Measurements from ENCODE around the gene MB21D2. TPM values are rescaled to one million over a fixed set of nuclear protein-coding genes. Genes with fewer than 3 reads are reported as not detected.

The MB21D2 gene
- total and polyA plus RNA-seq, 2 experiments from 2014 or later, result 4.0 to 5.2 TPM

GRCh38 chr3:192929146-192929545, 11.5 kb upstream of the MB21D2 start:
- no peak for TF ChIP-seq CTCF (IDR thresholded peaks at IDR 0.05; ENCODE audit: low read depth, low read length)
- no peak overlapping the region for H3K27ac ChIP-seq

GRCh38 chr3:192928720-192929119, 11.1 kb upstream of the MB21D2 start:
- no peak overlapping the region for H3K27ac ChIP-seq
- no peak for TF ChIP-seq CTCF (IDR thresholded peaks at IDR 0.05; ENCODE audit: low read depth, low read length)

More at GRCh38 chr3:192929146-192929545, 11.5 kb upstream of the MB21D2 start:
- H3K9me3 ChIP-seq (ENCODE audit: low read depth), result no peaks in the 10 kb centered on the region
- peaks cover 17% of the 10 kb centered on the region for H3K27me3 ChIP-seq
- no peak for DNase-seq (ENCODE audit: low read depth in 1 of 2, low spot score in 1 of 2)
- no peaks in the 10 kb centered on the region for H3K36me3 ChIP-seq
- H3K4me3 ChIP-seq, result no peak overlapping the region
- no peaks in the 10 kb centered on the region for H3K4me1 ChIP-seq (ENCODE audit: low read depth)

GRCh38 chr3:192928016-192928415, 10.4 kb upstream of the MB21D2 start:
- Histone ChIP-seq H3K36me3 (no peaks in the 10 kb centered on the region), H3K4me1 (ENCODE audit: low read depth) (no peaks in the 10 kb centered on the region), H3K27ac (no peak overlapping the region), H3K9me3 (ENCODE audit: low read depth) (no peaks in the 10 kb centered on the region), H3K27me3 (peaks cover 17% of the 10 kb centered on the region), H3K4me3 (no peak overlapping the region)
- no peak for TF ChIP-seq CTCF (IDR thresholded peaks at IDR 0.05; ENCODE audit: low read depth, low read length)
- DNase-seq (ENCODE audit: low read depth in 1 of 2, low spot score in 1 of 2), result no peak

More at GRCh38 chr3:192928720-192929119, 11.1 kb upstream of the MB21D2 start:
- Histone ChIP-seq H3K27me3 (peaks cover 17% of the 10 kb centered on the region), H3K9me3 (ENCODE audit: low read depth) (no peaks in the 10 kb centered on the region), H3K4me3 (no peak overlapping the region), H3K36me3 (no peaks in the 10 kb centered on the region), H3K4me1 (ENCODE audit: low read depth) (no peaks in the 10 kb centered on the region)
- no peak for DNase-seq (ENCODE audit: low read depth in 1 of 2, low spot score in 1 of 2)

- DNase-seq (ENCODE audit: low read depth in 1 of 2, low spot score in 1 of 2), result no peak
- H3K4me1 ChIP-seq (ENCODE audit: low read depth), result no peaks in the 10 kb centered on the region
Measured at GRCh38 chr3:192927016-192927415, 9.4 kb upstream of the MB21D2 start.

GRCh38 chr3:192923731-192924130, 6.1 kb upstream of the MB21D2 start:
- H3K4me3 ChIP-seq, result no peak overlapping the region
- H3K27me3 ChIP-seq, result peaks cover 34% of the 10 kb centered on the region
- H3K27ac ChIP-seq, result no peak overlapping the region
- H3K9me3 ChIP-seq (ENCODE audit: low read depth), result no peaks in the 10 kb centered on the region
- DNase-seq (ENCODE audit: low read depth in 1 of 2, low spot score in 1 of 2), result no peak
- H3K36me3 ChIP-seq, result no peaks in the 10 kb centered on the region
- TF ChIP-seq CTCF (IDR thresholded peaks at IDR 0.05; ENCODE audit: low read depth, low read length), result no peak
- H3K4me1 ChIP-seq (ENCODE audit: low read depth), result no peaks in the 10 kb centered on the region

More at GRCh38 chr3:192927016-192927415, 9.4 kb upstream of the MB21D2 start:
- Histone ChIP-seq H3K27me3 (peaks cover 20% of the 10 kb centered on the region), H3K36me3 (no peaks in the 10 kb centered on the region), H3K27ac (no peak overlapping the region), H3K9me3 (ENCODE audit: low read depth) (no peaks in the 10 kb centered on the region), H3K4me3 (no peak overlapping the region)
- TF ChIP-seq CTCF (IDR thresholded peaks at IDR 0.05; ENCODE audit: low read depth, low read length), result no peak

GRCh38 chr3:192921793-192922192, 4.1 kb upstream of the MB21D2 start:
- H3K4me3 ChIP-seq, result no peak overlapping the region
- no peak overlapping the region for H3K27ac ChIP-seq
- H3K36me3 ChIP-seq, result no peaks in the 10 kb centered on the region
- H3K4me1 ChIP-seq (ENCODE audit: low read depth), result no peaks in the 10 kb centered on the region
- DNase-seq (ENCODE audit: low read depth in 1 of 2, low spot score in 1 of 2), result no peak
- no peaks in the 10 kb centered on the region for H3K9me3 ChIP-seq (ENCODE audit: low read depth)
- TF ChIP-seq CTCF (IDR thresholded peaks at IDR 0.05; ENCODE audit: low read depth, low read length), result no peak
- H3K27me3 ChIP-seq, result peaks cover 22% of the 10 kb centered on the region
